Skeletal muscle tissue (tissue), 4 donors: Measurements from ENCODE around the gene CCL7. TPM values are rescaled to one million over a fixed set of nuclear protein-coding genes. Genes with fewer than 3 reads are reported as not detected.
"Not testable (repeated sequence)": the region's sequence is repeated elsewhere in the genome, so short reads cannot be mapped to it uniquely, and the experiment has no call there.

Source experiments
- H3K27ac ChIP-seq: one replicate; pipeline ENCODE4 v1.7.0; 2013; ENCODE audit warnings: mild to moderate bottlenecking, low read depth, low read length, inconsistent platforms
- H3K27me3 ChIP-seq, 3 donors: one replicate each; pipeline ENCODE4 v1.7.0; 2013; ENCODE audit warnings: low read length in 3 of 3; ENCODE audit not compliant: control insufficient read depth in 3 of 3, insufficient read depth in 3 of 3
- H3K36me3 ChIP-seq, 3 donors: one replicate each; pipeline ENCODE4 v1.7.0; 2013; ENCODE audit warnings: low read length in 3 of 3; ENCODE audit not compliant: control insufficient read depth in 3 of 3, insufficient read depth in 3 of 3
- H3K4me1 ChIP-seq, 3 donors: one replicate each; pipeline ENCODE4 v1.7.0; 2013; ENCODE audit warnings: low read length in 3 of 3, mild to moderate bottlenecking in 3 of 3; ENCODE audit not compliant: control insufficient read depth in 3 of 3, insufficient read depth in 3 of 3
- H3K4me3 ChIP-seq, 3 donors: one replicate each; pipeline ENCODE4 v1.7.0; 2013; ENCODE audit warnings: low read length in 3 of 3
- H3K9ac ChIP-seq, 3 donors: one replicate each; pipeline ENCODE4 v1.7.0; 2013; ENCODE audit warnings: low read length in 3 of 3, mild to moderate bottlenecking in 3 of 3, moderate library complexity in 2 of 3, low read depth in 1 of 3
- H3K9me3 ChIP-seq, 3 donors: one replicate each; pipeline ENCODE4 v1.7.0; 2013; ENCODE audit warnings: low read length in 3 of 3; ENCODE audit not compliant: control insufficient read depth in 3 of 3
- total RNA-seq: library from RNA; depleted of rRNA; stranded (reverse); fragments of >200 nt; gene quantifications from one replicate; pipeline ENCODE4 v1.2.3, GENCODE V29; 2014
- donor health status: Osteomylitis.

The CCL7 gene
- total RNA-seq = not detected

- Histone ChIP-seq H3K27me3 (no peaks in the 10 kb centered on the region), H3K4me3 (no peak within 1 kb of the TSS), H3K36me3 (no peaks in the 10 kb centered on the region), H3K9ac (no peak within 1 kb of the TSS), H3K4me1 (no peaks in the 10 kb centered on the region), H3K9me3 (no peaks in the 10 kb centered on the region), H3K27ac (no peak within 1 kb of the TSS)
Measured at GRCh38 chr17:34269969-34270368, at the start of gene CCL7. CCL7 (plus strand) TSS chr17:34270221; CDS start chr17:34270291, 70 bp downstream.

- no peaks in the 10 kb centered on the region for H3K9me3 ChIP-seq
- no peak overlapping the region for H3K9ac ChIP-seq
- H3K4me1 ChIP-seq = peaks cover 0 to 3% (median 0%) of the 10 kb centered on the region in 3 donors
- H3K27me3 ChIP-seq = no peaks in the 10 kb centered on the region
- no peak overlapping the region for H3K4me3 ChIP-seq
- no peaks in the 10 kb centered on the region for H3K36me3 ChIP-seq
- no peak overlapping the region for H3K27ac ChIP-seq
Measured at GRCh38 chr17:34220752-34221395, 49.1 kb upstream of the CCL7 start.

- no peak overlapping the region for H3K27ac ChIP-seq
- H3K9me3 ChIP-seq = no peaks in the 10 kb centered on the region
- no peak overlapping the region for H3K9ac ChIP-seq
- H3K36me3 ChIP-seq = no peaks in the 10 kb centered on the region
- H3K4me3 ChIP-seq = no peak overlapping the region
- H3K4me1 ChIP-seq = peaks cover 0 to 3% (median 0%) of the 10 kb centered on the region in 3 donors
- H3K27me3 ChIP-seq = no peaks in the 10 kb centered on the region
Measured at GRCh38 chr17:34221411-34221810, 48.6 kb upstream of the CCL7 start.

- Histone ChIP-seq H3K36me3 (no peaks in the 10 kb centered on the region), H3K27me3 (no peaks in the 10 kb centered on the region), H3K4me3 (no peak overlapping the region), H3K27ac (no peak overlapping the region), H3K9ac (no peak overlapping the region), H3K9me3 (no peaks in the 10 kb centered on the region), H3K4me1 (peaks cover 0 to 3% (median 0%) of the 10 kb centered on the region in 3 donors)
Measured at GRCh38 chr17:34222722-34223497, 47.1 kb upstream of the CCL7 start.

DNA sequence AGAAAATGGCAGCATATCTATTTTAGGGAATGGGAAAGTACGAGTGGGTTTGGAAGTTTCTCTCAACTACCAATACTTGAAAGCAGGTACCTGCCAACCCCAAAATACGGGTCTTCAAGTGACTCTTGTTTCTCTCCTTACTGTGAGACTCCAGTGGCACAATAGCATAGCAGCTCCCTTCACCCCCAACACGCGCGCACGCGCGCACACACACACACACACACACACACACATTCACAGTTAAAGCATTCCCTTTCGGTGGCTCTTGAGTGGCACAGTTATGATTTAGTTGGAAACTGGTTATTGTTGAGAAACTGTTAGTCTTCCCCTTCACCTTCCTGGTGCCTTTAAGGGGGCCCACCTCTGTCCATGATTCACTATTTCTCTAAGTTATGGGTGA, 45.0 kb upstream of the CCL7 start:
- H3K36me3 ChIP-seq = no peaks in the 10 kb centered on the region
- H3K4me3 ChIP-seq = no peak overlapping the region
- no peaks in the 10 kb centered on the region for H3K27me3 ChIP-seq
- no peak overlapping the region for H3K27ac ChIP-seq
- peaks cover 0 to 3% (median 2%) of the 10 kb centered on the region in 3 donors for H3K9me3 ChIP-seq
- no peaks in the 10 kb centered on the region for H3K4me1 ChIP-seq
- no peak overlapping the region for H3K9ac ChIP-seq

DNA sequence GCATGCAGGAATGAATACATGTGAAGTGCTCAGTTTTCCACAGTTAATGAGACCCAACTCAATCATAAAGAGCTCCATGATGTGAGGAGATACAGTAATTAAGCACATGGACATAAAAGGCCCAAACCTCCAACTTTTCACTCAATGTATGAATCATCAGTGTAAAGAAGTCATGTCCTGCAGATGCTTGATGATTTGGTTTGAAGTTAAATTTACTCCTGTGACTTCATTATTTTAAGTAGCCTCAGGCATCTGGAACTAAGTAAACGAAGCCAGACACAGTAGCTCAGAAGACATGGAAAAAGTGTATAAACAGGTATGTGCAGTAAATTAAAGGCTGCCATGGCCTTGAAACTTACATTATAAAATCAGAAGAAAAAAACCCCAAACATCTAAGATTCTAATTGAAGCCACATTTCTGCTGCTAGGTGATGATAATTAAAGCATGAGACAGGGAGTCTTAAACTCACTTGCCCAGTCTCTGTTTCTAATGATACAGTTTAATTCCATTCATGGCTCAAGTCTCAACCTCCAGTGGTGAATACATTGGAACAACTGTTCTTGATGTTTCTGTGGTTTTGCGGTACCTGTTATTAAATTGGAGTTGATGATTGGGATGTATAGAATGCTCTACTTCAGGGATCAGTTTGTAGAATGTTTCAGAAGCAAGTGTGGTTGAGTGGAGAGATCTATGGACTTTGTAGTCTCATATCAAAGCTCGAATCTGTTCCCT, 43.8 kb upstream of the CCL7 start:
- H3K4me3 ChIP-seq = no peak overlapping the region
- no peak overlapping the region for H3K27ac ChIP-seq
- no peaks in the 10 kb centered on the region for H3K36me3 ChIP-seq
- H3K9ac ChIP-seq = no peak overlapping the region
- no peaks in the 10 kb centered on the region for H3K4me1 ChIP-seq
- H3K9me3 ChIP-seq = peaks cover 0 to 5% (median 2%) of the 10 kb centered on the region in 3 donors
- no peaks in the 10 kb centered on the region for H3K27me3 ChIP-seq

- Histone ChIP-seq H3K9ac (no peak overlapping the region), H3K27ac (no peak overlapping the region), H3K9me3 (peaks cover 0 to 5% (median 2%) of the 10 kb centered on the region in 3 donors), H3K27me3 (no peaks in the 10 kb centered on the region), H3K4me1 (no peaks in the 10 kb centered on the region), H3K4me3 (no peak overlapping the region), H3K36me3 (no peaks in the 10 kb centered on the region)
Measured at GRCh38 chr17:34226744-34227034, 43.3 kb upstream of the CCL7 start.

- H3K36me3 ChIP-seq, H3K27me3 ChIP-seq: not testable (repeated sequence)
Measured at GRCh38 chr17:34227293-34227692, 42.7 kb upstream of the CCL7 start.

DNA sequence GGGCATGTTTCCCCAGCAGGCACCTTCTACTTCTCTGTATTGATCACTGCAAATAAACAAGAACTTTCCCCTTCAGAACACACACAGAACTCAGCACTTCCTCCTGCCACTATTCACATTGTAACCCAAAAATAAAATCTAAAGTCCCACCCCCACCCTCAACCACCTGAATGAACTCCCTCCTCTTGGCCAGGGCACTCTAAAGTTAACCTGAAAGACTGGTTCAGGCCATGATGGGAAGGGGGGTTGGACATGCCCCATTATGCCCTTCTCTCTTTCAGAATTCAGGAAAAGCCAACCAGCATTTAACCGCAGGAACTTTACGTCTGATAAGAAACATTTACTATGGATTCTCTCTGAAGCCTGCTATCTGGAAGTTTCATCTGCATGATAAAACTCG, 42.3 kb upstream of the CCL7 start:
- Histone ChIP-seq H3K4me3 (no peak overlapping the region), H3K4me1 (no peaks in the 10 kb centered on the region), H3K27me3 (no peaks in the 10 kb centered on the region), H3K9ac (no peak overlapping the region), H3K9me3 (peaks cover 0 to 5% (median 2%) of the 10 kb centered on the region in 3 donors), H3K36me3 (no peaks in the 10 kb centered on the region), H3K27ac (no peak overlapping the region)

More at GRCh38 chr17:34227293-34227692, 42.7 kb upstream of the CCL7 start:
- not testable (repeated sequence) for H3K9ac ChIP-seq, H3K4me3 ChIP-seq, H3K9me3 ChIP-seq, H3K4me1 ChIP-seq, H3K27ac ChIP-seq

DNA sequence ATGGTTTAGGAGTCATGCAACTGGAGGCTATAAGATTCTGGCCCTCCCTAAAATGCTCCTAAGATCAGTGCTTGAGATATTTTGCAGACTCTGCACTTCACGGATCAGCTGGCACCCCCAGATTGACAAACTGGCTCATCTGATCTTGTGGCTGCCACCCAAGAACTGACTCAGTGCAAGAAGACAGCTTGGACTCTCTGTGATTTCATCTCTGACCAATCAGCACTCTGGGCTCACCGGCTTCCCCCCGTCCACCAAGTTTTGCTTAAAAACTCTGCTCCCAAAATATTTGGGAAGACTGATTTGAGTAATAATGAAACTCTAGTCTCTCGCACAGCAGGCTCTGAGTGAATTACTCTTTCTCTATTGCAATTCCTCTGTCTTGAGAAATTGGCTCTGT, 41.2 kb upstream of the CCL7 start:
- Histone ChIP-seq H3K9ac (no peak overlapping the region), H3K27ac (no peak overlapping the region), H3K36me3 (no peaks in the 10 kb centered on the region), H3K4me1 (peaks cover 2 to 6% (median 6%) of the 10 kb centered on the region in 3 donors), H3K4me3 (no peak overlapping the region), H3K27me3 (no peaks in the 10 kb centered on the region), H3K9me3 (peaks cover 0 to 5% (median 2%) of the 10 kb centered on the region in 3 donors)
